ENCODE data around the gene HBD.

Gene HBD

DNA sequence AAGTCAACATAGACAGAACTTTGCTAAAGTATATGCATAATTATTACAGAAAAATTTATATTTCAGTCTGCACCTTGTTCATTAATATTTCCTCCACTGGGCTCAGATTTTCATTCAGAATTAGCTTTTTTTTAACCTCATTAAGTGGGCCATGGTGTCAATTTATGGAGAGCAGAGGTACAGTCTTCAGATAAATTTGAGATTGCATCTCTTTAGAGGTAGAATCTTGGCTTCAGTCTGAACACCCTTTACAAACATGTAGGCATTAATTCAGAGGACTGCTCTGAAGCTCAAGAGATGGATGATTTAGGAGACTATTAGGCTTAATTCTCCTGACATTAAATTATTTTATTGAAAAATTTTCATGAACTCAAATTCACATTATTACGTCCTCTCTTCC lies 4.0 kb downstream of the HBD start:
- DNase-seq, result no peak

DNA sequence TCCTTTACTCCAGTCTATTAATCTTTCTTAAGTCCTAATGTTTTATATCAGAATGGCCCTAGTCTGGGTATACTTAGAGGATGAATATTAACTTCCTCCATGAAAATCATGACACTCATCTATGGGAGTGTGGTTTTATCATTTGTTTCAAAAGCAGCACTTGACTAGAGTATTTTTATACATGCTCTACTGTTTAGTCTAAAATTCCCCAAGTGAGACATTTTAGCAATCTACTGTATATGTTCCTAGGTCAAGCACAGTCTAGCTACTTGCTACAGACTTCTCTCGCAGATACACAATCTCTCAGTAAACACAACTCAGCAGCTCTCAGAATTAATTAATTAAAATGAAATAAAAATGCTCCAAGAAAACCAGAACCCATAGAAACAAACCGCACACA lies 4.5 kb downstream of the HBD start:
- no peak for DNase-seq

DNA sequence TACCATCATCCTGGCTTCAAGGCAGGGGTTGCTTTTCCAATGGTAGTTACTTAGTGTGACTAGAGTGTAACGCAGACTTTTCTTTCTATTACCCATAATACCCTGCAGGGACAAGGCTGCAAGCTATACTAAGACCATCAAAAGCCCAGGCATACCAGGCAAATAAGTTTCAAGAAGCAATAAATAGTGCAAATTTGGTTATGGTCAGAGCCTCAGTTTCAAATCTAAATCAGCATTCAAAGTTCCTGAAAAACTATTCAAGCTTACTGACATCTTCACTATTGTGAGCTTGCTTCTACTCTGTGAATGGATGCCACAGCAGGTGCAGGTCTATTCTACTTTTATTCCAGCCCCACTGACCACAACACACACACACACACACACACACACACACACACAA lies 4.9 kb downstream of the HBD start:
- DNase-seq, result no peak

DNA sequence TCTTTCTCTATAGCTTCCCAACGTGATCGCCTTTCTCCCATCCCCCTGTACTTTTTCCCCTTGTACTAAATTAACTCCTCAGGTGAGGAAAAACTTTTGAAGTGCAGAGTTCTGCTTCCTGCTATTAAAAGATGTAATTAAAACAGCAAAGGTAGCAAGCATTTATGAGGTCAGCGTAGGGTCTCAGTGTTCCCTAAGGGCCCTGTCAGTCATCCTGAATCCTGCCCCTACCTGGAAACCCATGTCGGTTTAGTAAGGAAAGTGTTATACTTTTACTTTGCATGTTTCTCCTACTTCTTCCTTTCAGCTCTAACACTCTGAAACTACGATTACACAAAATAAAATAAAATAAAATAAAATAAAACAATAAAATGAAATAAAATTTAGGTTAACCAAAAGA lies 6.2 kb downstream of the HBD start:
- DNase-seq, result no peak

DNA sequence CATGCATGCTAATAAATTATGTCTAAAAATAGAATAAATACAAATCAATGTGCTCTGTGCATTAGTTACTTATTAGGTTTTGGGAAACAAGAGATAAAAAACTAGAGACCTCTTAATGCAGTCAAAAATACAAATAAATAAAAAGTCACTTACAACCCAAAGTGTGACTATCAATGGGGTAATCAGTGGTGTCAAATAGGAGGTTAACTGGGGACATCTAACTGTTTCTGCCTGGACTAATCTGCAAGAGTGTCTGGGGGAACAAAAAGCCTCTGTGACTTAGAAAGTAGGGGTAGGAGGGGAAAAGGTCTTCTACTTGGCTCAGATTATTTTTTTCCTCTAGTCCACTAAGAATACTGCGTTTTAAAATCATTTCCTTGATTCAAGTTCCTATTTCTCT lies 6.6 kb downstream of the HBD start:
- no peak for DNase-seq

DNA sequence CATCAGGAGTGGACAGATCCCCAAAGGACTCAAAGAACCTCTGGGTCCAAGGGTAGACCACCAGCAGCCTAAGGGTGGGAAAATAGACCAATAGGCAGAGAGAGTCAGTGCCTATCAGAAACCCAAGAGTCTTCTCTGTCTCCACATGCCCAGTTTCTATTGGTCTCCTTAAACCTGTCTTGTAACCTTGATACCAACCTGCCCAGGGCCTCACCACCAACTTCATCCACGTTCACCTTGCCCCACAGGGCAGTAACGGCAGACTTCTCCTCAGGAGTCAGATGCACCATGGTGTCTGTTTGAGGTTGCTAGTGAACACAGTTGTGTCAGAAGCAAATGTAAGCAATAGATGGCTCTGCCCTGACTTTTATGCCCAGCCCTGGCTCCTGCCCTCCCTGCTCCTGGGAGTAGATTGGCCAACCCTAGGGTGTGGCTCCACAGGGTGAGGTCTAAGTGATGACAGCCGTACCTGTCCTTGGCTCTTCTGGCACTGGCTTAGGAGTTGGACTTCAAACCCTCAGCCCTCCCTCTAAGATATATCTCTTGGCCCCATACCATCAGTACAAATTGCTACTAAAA lies 7.5 kb downstream of the HBD start, which contains the start of gene HBB:
Gene HBB, minus strand, starts transcription at position 340 of the 579 bp plus-strand sequence. Its CDS starts 50 bp downstream, at position 290.
- DNase-seq, result no peak

DNA sequence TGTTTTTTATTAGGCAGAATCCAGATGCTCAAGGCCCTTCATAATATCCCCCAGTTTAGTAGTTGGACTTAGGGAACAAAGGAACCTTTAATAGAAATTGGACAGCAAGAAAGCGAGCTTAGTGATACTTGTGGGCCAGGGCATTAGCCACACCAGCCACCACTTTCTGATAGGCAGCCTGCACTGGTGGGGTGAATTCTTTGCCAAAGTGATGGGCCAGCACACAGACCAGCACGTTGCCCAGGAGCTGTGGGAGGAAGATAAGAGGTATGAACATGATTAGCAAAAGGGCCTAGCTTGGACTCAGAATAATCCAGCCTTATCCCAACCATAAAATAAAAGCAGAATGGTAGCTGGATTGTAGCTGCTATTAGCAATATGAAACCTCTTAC lies 8.8 kb downstream of the HBD start:
- DNase-seq, result no peak

DNA sequence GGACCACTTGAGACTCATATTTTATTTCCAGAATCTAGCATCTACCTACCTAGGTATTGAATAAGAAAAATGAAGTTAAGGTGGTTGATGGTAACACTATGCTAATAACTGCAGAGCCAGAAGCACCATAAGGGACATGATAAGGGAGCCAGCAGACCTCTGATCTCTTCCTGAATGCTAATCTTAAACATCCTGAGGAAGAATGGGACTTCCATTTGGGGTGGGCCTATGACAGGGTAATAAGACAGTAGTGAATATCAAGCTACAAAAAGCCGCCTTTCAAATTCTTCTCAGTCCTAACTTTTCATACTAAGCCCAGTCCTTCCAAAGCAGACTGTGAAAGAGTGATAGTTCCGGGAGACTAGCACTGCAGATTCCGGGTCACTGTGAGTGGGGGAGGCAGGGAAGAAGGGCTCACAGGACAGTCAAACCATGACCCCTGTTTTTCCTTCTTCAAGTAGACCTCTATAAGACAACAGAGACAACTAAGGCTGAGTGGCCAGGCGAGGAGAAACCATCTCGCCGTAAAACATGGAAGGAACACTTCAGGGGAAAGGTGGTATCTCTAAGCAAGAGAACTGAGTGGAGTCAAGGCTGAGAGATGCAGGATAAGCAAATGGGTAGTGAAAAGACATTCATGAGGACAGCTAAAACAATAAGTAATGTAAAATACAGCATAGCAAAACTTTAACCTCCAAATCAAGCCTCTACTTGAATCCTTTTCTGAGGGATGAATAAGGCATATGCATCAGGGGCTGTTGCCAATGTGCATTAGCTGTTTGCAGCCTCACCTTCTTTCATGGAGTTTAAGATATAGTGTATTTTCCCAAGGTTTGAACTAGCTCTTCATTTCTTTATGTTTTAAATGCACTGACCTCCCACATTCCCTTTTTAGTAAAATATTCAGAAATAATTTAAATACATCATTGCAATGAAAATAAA lies 9.5 kb downstream of the HBD start:
- DNase-seq, result no peak

DNA sequence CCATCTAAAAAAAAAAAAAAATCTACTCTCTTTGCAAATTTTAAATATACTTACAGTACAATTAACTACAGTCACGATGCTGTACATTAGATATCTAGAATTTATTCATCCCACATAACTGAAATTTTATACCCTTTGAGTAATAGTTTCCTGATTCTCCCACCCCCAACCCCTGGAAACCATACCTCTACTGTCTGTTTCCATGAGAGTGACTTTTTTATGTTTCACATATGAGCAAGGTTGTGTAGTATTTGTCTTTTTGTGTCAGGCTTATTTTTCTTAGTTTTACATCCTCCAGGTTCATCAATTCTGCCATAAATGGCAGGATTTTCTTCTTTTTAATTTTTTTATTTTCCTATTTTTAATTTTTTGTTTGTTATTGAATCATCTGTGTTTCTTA lies 10.6 kb downstream of the HBD start:
- DNase-seq, result no peak

DNA sequence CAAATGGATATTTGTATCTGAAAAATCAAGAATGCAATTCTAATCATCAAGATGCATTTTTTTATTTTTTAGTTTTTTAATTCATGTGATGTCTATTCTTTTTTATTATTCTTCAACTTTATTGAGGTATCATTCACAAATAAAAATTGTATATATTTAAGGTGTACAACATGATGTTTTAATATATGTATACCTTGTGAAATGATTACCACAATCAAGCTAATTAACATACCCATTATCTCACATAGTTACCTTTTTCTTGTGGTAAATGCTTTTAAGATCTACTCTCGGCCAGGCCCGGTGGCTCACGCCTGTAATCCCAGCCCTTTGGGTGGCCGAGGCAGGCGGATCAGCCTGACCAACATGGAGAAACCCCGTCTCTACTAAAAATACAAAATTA lies 11.1 kb downstream of the HBD start:
- no peak for DNase-seq

DNA sequence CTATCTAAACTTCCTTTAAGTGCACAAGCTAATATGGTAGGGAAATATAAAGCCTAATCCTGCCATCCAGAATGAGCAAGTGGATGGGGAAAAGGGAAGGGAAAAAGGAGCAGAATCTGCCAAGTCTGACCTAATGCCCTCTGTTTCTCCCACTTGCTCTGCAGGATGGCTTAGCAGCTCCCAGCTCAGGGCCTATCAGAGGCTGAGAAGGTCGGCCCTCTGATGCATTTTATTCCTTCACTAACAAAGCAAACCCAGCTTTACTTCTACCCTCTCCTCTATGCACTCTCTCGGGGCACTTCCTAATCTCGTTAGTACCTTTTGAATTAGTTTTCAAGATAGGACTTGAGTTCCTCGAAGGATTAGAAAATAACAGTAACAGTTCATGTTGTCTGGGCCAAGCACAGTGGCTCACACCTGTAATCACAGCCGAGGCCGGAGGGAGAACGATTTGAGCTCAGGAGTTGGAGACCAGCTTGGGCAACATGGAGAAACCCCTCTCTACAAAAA lies 23.9 kb downstream of the HBD start:
- no peak for DNase-seq

DNA sequence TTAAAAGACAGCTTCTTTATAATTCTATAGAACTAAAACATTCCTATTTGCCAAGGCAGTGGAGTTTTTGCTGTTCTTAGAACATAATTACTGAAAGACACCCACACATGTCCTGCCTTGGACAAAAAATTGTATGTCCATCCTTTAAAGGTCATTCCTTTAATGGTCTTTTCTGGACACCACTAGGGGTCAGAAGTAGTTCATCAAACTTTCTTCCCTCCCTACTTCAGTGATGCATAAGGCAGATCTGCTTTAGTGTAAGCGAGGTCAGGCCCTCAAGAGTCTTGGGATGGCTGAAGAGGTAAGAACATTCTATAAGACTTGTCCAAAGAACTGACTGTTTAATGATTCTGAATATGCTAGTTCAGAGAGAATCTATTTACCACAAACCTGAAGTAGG lies 29.5 kb downstream of the HBD start:
- no peak for DNase-seq

DNA sequence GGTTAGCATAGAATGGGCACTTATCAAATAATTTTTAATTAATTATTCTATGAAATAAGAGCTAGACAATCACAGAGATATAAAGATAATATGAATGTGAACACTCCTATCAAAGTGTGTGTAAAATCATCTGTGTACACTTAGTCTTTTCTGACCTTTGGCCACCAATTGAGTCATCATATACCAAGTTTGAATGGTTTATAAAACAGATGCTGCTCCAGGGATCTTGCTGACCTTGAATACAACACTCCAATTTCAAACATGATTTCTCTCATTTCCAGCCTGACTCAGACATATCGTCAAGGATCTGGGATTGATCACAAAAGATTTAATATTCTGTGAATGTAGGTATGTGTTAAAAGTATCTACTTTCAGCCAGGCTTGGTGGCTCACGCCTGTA lies 30.9 kb downstream of the HBD start:
- no peak for DNase-seq

DNA sequence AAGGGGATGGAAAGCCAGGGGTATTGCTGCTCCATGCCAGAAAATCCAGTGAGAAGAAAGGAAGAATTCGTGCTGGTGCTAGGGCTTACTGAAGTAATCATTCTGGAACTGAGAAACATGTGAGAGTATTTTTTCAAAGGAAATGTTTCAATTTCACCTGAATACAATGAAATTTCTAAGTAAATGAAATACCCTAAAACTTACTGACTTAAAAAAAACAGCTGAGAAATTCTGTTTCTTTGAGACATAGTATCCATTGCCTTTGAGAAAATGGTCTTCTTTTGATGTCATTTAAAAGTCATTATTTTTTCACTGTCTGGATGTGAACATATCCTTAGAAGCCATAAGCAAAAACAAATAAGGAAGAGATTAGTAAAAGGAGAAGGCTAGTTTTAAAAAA lies 33.7 kb downstream of the HBD start, which contains the start of gene OR51V1:
Gene OR51V1, minus strand, starts transcription at position 101 of the 400 bp plus-strand sequence. Its CDS starts 0 bp downstream, at position 101.
- no peak for DNase-seq

DNA sequence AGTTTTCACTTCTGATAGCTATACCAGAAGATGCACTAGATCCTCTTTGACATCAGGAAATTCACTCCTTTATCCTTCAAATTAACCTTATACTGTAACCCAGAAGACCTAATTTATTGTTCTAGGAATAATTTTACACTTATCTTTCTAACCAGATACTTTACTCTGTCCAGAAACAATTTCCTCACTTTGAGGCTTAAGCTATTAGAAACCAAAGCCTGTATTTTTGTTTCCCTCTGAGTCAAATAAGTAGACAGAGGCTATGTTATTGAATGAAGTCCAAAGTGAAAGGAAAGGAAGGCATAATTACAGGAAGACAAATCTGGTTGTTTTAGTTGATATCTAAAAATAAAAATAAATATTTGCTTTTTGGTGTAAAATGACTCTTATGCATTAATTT lies 36.0 kb downstream of the HBD start:
- DNase-seq, result no peak

DNA sequence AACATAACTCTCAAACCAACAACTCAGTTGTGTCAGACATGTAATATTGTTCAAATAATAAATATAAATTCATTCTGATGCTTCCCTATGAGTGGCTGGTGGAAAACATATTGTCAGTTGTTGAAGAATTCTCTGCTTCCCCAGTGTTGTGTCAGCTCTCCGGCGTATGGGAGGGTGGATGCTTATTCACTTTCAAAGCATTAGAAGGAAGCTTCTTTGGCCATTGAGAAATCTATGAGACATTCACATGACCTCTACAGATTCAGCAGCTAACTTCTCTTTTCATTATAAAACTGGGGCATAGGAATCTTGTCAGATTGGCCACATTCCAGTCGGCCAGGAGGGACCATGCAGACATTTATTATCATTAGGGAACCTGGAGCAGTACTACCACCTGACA lies 36.7 kb downstream of the HBD start:
- DNase-seq, result no peak

DNA sequence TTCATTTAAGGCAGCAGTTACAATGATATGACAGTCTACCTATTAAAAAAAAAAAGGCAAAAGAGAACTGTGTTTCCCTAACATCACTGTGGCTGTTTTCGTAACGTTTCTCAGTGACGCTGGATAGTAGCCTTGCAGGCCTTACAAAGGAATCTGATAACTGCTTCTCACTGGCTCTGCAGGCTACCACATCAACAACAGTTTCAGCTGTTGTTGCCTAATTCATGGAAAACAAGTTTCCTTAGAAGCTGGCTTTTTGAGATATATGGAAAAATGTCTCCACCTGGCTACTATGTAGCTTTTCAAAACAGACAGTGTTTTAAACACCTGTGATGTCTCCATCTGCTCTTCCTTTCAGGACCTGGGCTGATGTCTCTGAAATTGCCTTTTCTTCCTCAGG lies 37.6 kb downstream of the HBD start:
- DNase-seq, result no peak

DNA sequence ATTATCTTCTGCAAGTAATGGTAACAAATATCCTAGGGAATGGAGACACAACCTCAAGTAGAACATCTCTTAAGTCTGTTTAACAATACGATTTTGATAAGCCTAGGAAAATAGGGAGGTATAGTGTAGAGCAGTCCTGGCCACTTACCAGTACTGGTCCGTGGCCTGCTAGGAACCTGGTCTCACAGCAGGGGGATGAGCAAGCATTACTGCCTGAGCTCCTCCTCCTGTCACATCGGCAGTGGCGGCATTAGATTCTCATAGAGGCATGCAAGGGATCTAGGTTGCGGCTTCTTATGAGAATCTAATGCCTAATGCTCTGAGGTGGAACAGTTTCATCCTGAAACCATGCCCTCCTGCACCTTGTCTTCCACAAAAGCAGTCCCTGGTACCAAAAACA lies 38.2 kb downstream of the HBD start:
- DNase-seq, result no peak

DNA sequence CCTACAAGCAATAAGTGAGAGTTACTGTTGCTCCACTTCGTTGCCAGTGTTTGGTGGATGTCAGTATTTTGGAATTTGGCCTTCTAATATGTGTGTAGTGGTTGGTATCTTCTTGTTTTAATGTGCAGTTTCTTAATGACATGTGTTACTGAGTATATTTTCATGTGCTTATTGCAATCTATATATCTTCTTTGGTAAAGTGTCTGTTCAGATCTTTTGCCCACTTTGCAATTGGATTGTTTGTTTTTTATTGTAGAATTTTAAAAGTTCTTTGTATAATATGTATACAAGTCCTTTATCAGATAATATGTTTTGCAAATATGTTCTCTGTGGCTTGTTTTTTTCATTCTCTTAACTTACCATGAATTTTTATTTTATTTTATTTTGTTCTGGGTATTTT lies 41.5 kb downstream of the HBD start:
- DNase-seq, result no peak

DNA sequence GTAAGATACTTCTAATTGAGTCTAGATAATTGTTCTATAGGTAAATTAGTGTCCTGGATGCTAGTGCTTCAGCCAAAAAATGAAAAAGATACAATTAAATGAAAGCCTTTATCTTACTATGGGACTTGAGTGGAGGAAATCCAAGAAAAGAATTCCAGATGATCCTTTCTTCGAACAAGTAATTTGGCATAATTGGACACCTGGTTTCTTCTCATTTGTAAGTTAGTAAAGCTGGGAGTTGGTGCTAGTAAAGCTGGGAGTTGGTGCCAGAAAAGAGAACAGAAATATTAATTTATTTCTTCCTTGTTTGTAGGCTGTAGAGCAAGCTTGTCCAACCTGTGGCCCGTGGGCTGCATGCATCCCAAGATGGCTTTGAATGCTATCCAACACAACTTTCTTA lies 46.1 kb downstream of the HBD start:
- DNase-seq, result no peak

Data from activated CD4-positive, alpha-beta T cell treated with anti-CD3 and anti-CD28 coated beads for 48 hours (primary cell).